GM23338 (cell line): ENCODE data around the gene TMEM234. TPM values are rescaled to one million over a fixed set of nuclear protein-coding genes. Genes with fewer than 3 reads are reported as not detected.
A peak's percentile ranks its signal among the peaks of the same experiment; 100 is the strongest.

ENCODE experiments used
- ATAC-seq: fragments of 200-7000 bp; cut with Tn5 transposase; 3 replicates; pipeline ENCODE4 v1.9.1; 2020
- DNase-seq: peaks from one replicate; pipeline ENCODE4 v3.0.0-alpha.2; 2015; ENCODE audit warnings: low spot score
- H2AFZ ChIP-seq: fragments of 200-600 bp; sonication (generic); 2 replicates; pipeline ENCODE4 v1.8.0; 2016; ENCODE audit warnings: antibody characterized with exemption, mild to moderate bottlenecking, moderate library complexity
- H3F3A ChIP-seq: fragments of 200-600 bp; sonication (generic); replicated peaks from 2 replicates; pipeline ENCODE4 v1.8.0; 2017; ENCODE audit warnings: antibody characterized with exemption, mixed run types, low read depth
- H3K27ac ChIP-seq: fragments of 200-600 bp; sonication (generic); 2 replicates; pipeline ENCODE4 v1.6.1; 2016; ENCODE audit warnings: low read depth
- H3K27me3 ChIP-seq: fragments of 200-600 bp; sonication (generic); 2 replicates; pipeline ENCODE4 v1.8.0; 2016; ENCODE audit warnings: mild to moderate bottlenecking, mixed run types, moderate library complexity; ENCODE audit not compliant: insufficient read depth
- H3K36me3 ChIP-seq: fragments of 200-600 bp; sonication (generic); 2 replicates; pipeline ENCODE4 v1.8.0; 2016; ENCODE audit warnings: mild to moderate bottlenecking; ENCODE audit not compliant: insufficient read depth
- H3K4me1 ChIP-seq: fragments of 200-600 bp; sonication (generic); 2 replicates; pipeline ENCODE4 v1.8.0; 2016; ENCODE audit warnings: mild to moderate bottlenecking, moderate library complexity; ENCODE audit not compliant: insufficient read depth
- H3K4me2 ChIP-seq: fragments of 200-600 bp; sonication (generic); 2 replicates; pipeline ENCODE4 v1.7.1; 2017; ENCODE audit warnings: mixed run types
- H3K4me3 ChIP-seq: fragments of 200-600 bp; sonication (generic); 2 replicates; pipeline ENCODE4 v1.6.1; 2016; ENCODE audit warnings: mixed run types
- H3K79me2 ChIP-seq: fragments of 200-600 bp; sonication (generic); replicated peaks from 2 replicates; pipeline ENCODE4 v1.8.0; 2017; ENCODE audit warnings: mild to moderate bottlenecking; ENCODE audit not compliant: insufficient read depth
- H3K9me2 ChIP-seq: fragments of 200-600 bp; sonication (generic); 2 replicates; pipeline ENCODE4 v1.8.0; 2017; ENCODE audit not compliant: insufficient read depth
- H4K20me1 ChIP-seq: fragments of 200-600 bp; sonication (generic); replicated peaks from 2 replicates; pipeline ENCODE4 v1.8.0; 2017; ENCODE audit warnings: mild to moderate bottlenecking; ENCODE audit not compliant: insufficient read depth
- H3K27ac Mint-ChIP-seq: 2 replicates; pipeline ENCODE4 v1.8.0; 2020; ENCODE audit warnings: inconsistent platforms, mild to moderate bottlenecking, moderate library complexity, mixed read lengths
- H3K27me3 Mint-ChIP-seq: 3 replicates; pipeline ENCODE4 v1.8.0; 2022; ENCODE audit warnings: low read depth, mild to moderate bottlenecking, moderate library complexity, mixed read lengths, inconsistent platforms; ENCODE audit not compliant: insufficient read depth, poor library complexity
- H3K36me3 Mint-ChIP-seq: 3 replicates; pipeline ENCODE4 v1.8.0; 2021; ENCODE audit warnings: low read depth, mild to moderate bottlenecking, inconsistent platforms, moderate library complexity, mixed read lengths
- H3K4me1 Mint-ChIP-seq: 3 replicates; pipeline ENCODE4 v1.8.0; 2020; ENCODE audit warnings: mild to moderate bottlenecking, inconsistent platforms, mixed read lengths
- H3K4me3 Mint-ChIP-seq: 3 replicates; pipeline ENCODE4 v1.8.0; 2021; ENCODE audit warnings: moderate library complexity, mild to moderate bottlenecking, inconsistent platforms, mixed read lengths
- H3K9me3 Mint-ChIP-seq: 3 replicates; pipeline ENCODE4 v1.8.0; 2020; ENCODE audit warnings: moderate library complexity, mild to moderate bottlenecking, inconsistent platforms, mixed read lengths
- CREB1 ChIP-seq: fragments of 250-450 bp; sonication (Bioruptor Pico); IDR thresholded peaks from 2 replicates; pipeline ENCODE4 v1.5.0; 2020; ENCODE audit warnings: low read depth, mild to moderate bottlenecking, moderate library complexity
- CTCF ChIP-seq, 2 experiments: fragments of 200-600 bp in 1 of 2; sonication (generic) in 1 of 2; conservative IDR thresholded peaks; 2 replicates each; pipeline versions ENCODE4 v1.5.1 to v1.6.1; 2016 to 2017; ENCODE audit warnings: antibody characterized with exemption in 2 of 2, low read depth in 2 of 2, mild to moderate bottlenecking in 2 of 2, moderate library complexity in 1 of 2
- EZH2phosphoT487 ChIP-seq: fragments of 200-600 bp; sonication (generic); IDR thresholded peaks from one replicate; pipeline ENCODE4 v1.8.1; 2018; ENCODE audit warnings: antibody characterized with exemption; ENCODE audit not compliant: unreplicated experiment
- ZNF331 ChIP-seq: fragments of 250-450 bp; sonication (Bioruptor Pico); IDR thresholded peaks from 2 replicates; pipeline ENCODE4 v1.5.0; 2020; ENCODE audit warnings: low read depth, mild to moderate bottlenecking, moderate library complexity
- ZNF462 ChIP-seq: fragments of 250-450 bp; sonication (Bioruptor Pico); IDR thresholded peaks from 2 replicates; pipeline ENCODE4 v1.5.0; 2020; ENCODE audit warnings: mild to moderate bottlenecking, moderate library complexity
- polyA plus RNA-seq: library from polyadenylated mRNA; unstranded; fragments of >200 nt; fragmentation: Nextera tagmentation; extraction: Ambion mirVana; gene quantifications from 2 replicates; pipeline ENCODE4 v1.2.1, GENCODE V29; 2016
- total RNA-seq: library from RNA; depleted of rRNA; stranded (reverse); fragments of >200 nt; shearing (Covaris generic); gene quantifications from 2 replicates; pipeline ENCODE4 v1.2.3, GENCODE V29; 2014

The TMEM234 gene
- total and polyA plus RNA-seq, 2 experiments from 2014 or later, result 4.7 to 8.2 TPM

- H3K4me2 ChIP-seq, result peak overlapping the region; percentile 97
- H3K27ac ChIP-seq, result peak overlapping the region; percentile 96
- H3K27me3 ChIP-seq, result no peaks in the 10 kb centered on the region
- H3K4me3 ChIP-seq, result peak overlapping the region; percentile 93
- peaks cover 23% of the 10 kb centered on the region for H3K36me3 ChIP-seq
- Mint-ChIP-seq H3K4me1 (peaks cover 38% of the 10 kb centered on the region), H3K9me3 (no peaks in the 10 kb centered on the region), H3K4me3 (peak overlapping the region; percentile 95), H3K27me3 (peaks cover 14% of the 10 kb centered on the region), H3K27ac (peak overlapping the region; percentile 95), H3K36me3 (peaks cover 50% of the 10 kb centered on the region)
- H4K20me1 ChIP-seq, result peaks cover 28% of the 10 kb centered on the region
- peak overlapping the region; percentile 81; the same call in 1 of the 2 replicates for H2AFZ ChIP-seq
- no peaks in the 10 kb centered on the region for H3K9me2 ChIP-seq
- ATAC-seq (peak; percentile 55), DNase-seq (peak; percentile 70)
- peaks cover 47% of the 10 kb centered on the region for H3K79me2 ChIP-seq
- peaks cover 29% of the 10 kb centered on the region for H3F3A ChIP-seq
- peaks cover 30% of the 10 kb centered on the region for H3K4me1 ChIP-seq
- TF ChIP-seq CTCF (conservative IDR thresholded peaks at IDR 0.05; ENCODE audit: low read depth in 2 of 2) (no peak), EZH2phosphoT487 (no peak), CREB1 (CRISPR knock-in tag) (no peak), ZNF462 (CRISPR knock-in tag) (no peak), ZNF331 (CRISPR knock-in tag) (no peak)
Measured at GRCh38 chr1:32180186-32181060, 41.7 kb downstream of the TMEM234 start.
